Measurements from ENCODE around the gene LRRC3.
A peak's percentile ranks its signal among the peaks of the same experiment; 100 is the strongest.
"Not testable (repeated sequence)": the region's sequence is repeated elsewhere in the genome, so short reads cannot be mapped to it uniquely, and the experiment has no call there.

Gene LRRC3

GRCh38 chr21:44498280-44499210, 43.2 kb downstream of the LRRC3 start:
- DNase-seq = no peak

- no peak for DNase-seq
Observed at GRCh38 chr21:44499211-44499560, 43.9 kb downstream of the LRRC3 start.

- DNase-seq = no peak
Observed at GRCh38 chr21:44499631-44500030, 44.3 kb downstream of the LRRC3 start.

DNA sequence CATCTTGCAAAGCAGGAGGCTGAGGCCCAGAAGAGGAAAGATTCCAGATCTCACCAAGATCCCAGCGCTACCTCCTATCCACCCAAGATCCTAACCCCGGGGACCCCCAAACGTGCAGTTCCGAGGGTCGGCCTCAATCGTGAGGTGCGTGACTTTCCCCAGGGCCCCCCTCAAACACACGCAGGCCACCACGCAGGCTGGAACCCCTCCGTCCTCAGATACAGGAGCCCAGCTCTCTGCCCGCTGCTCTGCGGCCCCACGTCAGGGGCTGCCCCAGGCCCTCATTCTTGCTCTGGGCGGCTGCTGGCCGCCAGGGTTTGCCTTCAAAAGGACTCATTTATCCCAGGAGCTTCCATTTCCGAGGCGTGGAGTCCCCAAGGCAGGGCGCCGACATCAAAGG, 44.8 kb downstream of the LRRC3 start:
- DNase-seq = no peak

DNA sequence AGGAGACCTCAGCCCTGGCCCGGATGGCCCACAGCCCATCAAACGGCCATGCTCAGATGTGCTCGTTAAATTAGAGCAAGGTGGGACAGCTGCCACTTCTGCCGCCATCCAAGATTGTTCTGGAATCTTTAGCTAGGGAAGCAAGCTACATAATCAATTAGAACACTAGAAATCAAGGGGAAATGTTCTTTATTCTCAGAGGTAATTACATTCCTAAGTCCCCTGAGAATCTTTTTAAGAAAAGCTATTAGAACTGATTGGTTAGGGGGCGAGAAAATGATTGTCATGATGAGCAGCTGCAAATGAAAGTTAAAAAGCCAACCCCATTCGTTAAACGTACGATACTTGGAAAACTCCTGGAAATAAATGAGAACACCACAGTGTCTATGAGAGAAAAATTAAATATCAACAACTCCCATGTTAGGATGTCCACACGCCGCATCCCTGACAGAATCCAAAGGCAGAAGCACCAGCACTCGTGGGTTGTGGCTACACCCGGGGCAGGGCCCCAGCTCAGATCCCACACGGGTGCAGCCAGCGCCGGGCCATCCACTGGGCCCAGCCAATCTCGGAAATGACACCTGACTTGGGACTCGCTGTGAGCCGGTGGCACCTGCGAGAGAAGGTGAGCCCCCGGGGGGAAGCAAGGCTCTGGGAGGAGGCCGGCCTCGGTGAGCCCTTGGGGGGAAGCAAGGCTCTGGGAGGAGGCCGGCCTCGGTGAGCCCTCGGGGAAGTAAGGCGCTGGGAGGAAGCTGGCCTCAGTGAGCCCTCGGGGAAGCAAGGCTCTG, 47.1 kb downstream of the LRRC3 start:
- no peak for DNase-seq

GRCh38 chr21:44503006-44503889, 47.9 kb downstream of the LRRC3 start:
- not testable (repeated sequence) for DNase-seq

DNA sequence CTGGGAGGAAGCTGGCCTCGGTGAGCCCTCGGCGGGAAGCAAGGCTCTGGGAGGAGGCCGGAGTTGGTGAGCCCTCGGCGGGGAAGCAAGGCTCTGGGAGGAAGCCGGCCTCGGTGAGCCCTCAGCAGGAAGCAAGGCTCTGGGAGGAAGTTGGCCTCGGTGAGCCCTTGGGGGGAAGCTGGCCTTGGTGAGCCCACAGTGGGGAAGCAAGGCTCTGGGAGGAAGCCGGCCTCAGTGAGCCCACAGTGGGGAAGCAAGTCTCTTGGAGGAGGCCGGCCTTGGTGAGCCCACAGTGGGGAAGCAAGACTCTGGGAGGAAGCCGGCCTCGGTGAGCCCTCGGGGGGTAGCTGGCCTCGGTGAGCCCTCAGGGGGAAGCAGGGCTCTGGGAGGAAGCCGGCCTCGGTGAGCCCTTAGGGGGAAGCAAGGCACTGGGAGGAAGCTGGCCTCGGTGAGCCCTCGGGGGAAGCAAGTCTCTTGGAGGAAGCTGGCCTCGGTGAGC, 48.6 kb downstream of the LRRC3 start:
- peak; percentile 16 for DNase-seq

DNA sequence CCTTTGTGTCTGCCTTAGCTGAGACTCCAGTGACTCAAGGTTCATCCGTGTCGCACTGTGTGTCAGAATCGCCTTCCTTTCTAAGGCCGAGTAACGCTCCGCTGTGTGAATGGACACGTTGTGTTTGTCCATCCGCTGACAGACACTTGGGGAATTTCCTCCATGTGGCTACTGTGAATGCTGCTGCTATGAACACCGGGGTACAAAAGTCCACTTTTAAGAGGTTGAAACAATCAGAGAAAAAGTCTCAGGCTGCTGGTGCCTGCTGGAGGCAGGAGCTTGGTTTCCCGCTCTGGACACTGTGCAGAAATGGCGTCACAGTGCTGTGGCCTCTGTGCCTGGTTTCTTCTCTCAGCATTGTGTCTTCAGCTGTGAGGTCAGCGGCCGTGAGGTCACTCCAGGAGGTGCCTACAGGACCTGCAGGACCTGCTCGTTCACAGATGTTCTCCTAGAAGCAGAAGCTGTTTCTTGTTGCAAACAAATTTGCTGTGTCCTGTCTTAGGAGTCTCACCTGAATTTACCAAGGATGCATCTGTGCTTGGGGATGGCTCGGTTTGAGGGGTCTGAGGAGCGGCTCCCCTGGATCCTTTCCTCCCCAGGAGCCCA, 50.5 kb downstream of the LRRC3 start:
- DNase-seq = no peak

DNA sequence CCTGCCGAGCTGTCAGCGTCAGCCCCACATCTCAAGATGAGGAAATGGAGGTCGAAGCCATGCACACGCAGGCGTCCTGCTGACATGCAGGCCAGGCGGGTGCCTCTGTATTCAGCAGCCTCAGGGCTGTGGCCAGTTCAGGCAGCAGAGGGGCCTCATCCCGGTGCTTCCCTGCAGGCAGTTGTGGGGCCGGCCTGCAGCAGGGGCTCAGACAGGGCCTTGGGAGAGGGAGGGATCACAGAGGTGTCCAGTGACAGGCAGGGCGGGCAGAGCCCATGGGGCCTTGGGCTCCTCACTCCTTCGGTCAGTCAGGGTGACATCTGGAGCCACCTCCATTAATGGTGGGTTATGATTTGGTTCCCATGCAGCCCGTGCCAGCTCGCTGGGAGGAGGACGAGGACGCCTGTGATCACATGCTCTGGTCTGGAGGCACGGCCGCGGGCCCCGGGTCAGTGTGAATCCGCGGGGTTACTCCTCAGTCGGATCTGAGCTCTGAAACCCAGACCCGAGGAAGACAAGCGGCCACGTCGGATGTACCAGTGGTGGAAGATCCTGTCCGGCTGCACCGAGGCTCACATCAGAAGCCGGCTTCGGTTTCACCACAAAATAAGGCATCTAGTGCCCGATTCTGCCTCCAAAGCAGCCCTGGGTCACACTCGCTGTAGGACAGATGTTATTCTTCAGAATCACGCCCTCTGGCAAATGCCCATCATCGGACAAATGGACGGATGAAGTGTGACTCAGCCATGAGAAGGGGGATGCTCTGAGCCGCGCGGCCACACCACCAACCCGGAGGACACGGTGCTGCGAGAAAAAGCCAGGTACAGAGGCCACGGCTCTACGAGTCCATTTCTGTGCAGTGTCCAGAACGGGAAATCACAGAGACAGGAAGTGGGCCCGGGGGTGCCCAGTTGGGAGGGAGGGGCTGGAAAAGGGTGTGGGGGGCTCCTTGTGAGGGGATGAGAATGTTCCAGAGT, 51.3 kb downstream of the LRRC3 start:
- DNase-seq = no peak

- no peak for DNase-seq
Observed at GRCh38 chr21:44507673-44508425, 52.5 kb downstream of the LRRC3 start.

- no peak for DNase-seq
Observed at GRCh38 chr21:44508426-44508710, 53.1 kb downstream of the LRRC3 start.

GRCh38 chr21:44508711-44509445, 53.6 kb downstream of the LRRC3 start:
- no peak for DNase-seq

DNA sequence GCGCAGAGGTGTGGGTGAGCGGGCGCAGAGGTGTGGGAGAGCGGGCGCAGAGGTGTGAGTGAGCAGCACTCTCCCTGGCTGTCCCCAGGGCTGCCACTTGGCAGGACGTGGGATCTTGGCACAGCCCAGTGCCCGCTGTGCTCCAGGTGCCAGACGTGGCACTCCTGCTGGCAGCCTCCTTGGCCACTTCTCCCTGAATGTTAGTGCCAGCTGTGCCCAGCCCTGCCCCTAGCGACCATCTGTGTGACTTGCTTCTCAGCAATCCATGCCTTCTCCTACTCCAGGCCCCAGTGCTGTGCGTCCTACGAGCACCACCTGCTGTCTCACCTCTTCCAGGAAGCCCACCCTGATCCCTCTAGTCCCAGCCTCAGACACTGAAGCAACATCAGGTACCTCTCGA, 54.2 kb downstream of the LRRC3 start:
- DNase-seq = no peak

DNA sequence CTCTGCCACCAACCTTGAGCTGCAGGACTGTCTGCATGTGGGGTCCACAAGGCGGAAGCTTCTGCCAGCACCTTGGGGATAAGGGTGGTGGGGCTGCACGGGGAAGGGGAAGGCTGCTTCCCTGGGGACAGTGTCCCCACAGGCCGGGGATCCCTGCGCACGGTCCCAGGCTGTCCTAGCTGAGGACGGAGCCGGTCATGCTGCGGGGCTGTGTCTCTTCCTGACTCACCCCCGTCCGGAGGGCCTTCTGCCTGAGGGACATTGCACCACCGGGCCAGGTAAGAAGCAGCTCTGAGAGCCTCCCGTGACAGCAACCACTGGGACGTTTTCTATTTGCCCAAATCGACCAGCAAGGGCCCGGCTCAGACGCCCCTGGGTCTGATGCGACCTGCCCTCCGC, 54.8 kb downstream of the LRRC3 start:
- DNase-seq = no peak

DNA sequence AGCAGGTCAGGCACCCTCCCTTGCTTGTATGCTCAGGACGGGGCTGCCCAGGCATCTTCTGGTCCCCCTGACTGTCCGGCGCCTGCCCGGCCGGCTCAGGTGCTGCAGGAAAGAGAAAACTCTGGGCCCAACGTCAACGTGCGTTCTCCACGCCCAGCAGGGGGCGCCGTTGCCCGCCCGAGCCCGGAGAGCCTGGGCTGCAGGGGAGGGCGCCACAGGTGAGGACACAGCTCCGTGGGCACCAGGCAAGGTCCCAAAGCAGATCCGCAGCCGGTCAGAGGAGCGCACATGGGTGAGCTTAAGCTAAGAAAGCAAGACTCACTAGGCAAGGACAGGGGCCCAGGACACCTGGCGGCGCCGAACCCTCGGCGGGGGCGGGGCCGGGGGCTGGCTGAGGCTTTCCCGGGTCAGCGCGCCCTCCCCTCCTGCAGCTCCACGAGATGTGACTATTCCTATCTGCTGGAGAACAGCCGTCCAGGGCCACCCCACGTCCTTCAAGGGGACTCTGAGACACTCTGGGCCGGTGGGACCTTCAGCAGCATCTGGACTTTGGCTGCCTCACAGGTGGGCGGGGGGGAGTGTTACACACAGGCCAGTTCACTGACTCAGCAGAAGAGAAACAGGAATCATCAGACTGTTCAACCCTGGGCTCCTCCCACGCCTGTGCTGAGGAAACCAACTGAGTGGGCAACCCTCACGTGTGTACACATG, 55.4 kb downstream of the LRRC3 start:
- DNase-seq = peak; percentile 90

DNA sequence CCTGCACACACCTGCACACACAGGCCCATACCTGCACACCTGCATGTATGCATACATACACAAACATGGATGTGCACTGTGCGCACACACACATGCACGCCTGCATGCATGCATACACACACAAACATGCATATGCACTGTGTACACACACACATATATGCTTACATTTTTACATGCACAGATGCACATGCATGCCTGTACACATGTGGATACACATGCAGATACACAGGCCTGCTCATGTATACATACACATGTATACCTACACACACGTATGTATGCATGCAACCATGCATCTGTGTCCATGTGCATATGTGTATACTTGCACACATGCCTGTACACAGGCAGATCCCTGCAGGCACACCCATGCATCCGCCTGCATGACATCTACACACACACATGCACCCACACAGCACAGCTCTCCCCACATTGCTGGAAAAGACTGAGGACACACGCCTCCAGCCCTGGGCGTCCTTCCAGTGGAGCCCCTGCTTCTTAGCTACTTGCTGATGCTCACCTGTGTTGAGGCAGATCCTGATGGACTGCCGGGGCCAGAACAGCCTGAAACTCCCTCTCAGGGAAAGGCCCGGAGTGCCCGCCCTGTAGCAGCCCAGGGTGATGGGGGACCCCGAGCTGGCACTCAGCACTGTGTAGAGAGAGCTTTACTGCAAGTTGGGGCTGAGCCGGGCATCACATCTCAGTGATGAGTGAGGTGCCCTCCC, 56.1 kb downstream of the LRRC3 start:
- DNase-seq = no peak
